Activated CD8-positive, alpha-beta memory T cell treated with anti-CD3 and anti-CD28 coated beads for 4 hours (primary cell): ENCODE results near the gene SLC4A1.

Source experiments
- DNase-seq, 2 donors: peaks; one replicate each; pipeline ENCODE4 v3.0.0-alpha.2; 2020; ENCODE audit warnings: low read depth in 2 of 2

Gene SLC4A1

GRCh38 chr17:44267818-44268490, at the start of gene SLC4A1:
Gene SLC4A1, minus strand, starts transcription at chr17:44268135. Its CDS starts 5,269 bp downstream, at chr17:44262866.
- no peak for DNase-seq

DNA sequence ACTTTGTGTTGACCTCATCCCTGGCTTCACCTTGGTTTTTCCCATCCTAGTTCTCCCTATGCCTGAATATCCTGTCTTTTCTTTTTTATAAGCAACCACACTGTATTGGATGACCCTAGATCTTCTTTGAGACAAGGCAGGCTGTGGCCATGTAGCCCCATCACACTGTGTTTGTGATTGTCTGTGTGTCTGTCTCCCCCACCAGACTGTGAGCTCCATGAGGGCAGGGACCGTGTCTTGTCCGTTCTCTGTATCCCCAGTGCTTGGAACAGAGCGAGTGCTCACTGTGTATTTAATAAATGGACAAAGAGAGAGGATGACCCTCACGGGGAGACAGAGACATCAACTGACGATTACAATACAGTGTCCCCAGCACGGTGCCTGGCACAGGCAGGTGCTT, 49.6 kb upstream of the SLC4A1 start:
- no peak for DNase-seq

DNA sequence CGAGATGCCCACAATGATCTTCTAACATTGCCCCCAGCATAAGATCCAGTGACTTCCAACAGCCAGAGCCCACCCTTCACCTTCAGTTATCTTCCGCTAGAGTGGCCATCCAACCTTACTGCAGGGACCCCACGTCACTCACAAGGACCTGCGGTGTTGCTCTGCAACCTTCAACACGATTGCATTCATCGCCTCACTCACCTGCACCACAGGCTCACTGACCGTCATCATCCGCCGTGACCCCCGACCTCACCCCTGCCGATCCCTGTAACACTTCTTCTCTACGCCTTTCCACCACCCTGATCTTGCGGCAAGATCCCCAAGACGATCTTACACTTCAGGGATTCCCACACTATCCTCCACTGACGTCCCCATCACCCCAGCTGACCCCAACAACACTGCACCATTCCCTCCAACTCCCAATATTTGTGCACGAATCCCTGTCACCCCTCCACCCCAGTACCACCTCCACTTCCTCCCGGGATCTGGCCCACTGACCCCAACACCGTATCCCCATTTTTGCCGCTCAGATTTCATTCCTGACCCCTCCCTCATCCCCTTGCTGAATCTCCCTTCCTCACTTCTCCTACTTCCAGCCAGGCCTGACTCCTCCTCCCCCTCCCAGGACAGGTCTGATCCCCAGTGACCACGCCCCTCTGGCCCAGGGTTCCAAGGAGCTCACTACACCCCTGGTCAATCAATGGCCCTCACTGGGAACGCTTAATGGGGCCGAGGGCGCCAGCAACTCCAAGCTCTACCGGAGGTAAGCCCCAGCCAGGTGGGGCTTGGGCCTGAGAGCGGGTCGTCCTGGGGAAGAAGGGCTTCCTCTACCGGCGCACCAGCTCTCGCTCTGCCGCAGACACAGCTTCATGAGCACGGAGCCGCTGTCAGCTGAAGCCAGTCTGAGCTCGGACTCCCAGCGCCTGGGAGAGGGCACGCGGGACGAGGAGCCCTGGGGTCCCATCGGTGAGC, 48.1 kb upstream of the SLC4A1 start:
- DNase-seq = no peak

GRCh38 chr17:44314869-44315661, 47.1 kb upstream of the SLC4A1 start:
- no peak for DNase-seq

- DNase-seq = no peak
Observed at GRCh38 chr17:44314524-44314868, 46.6 kb upstream of the SLC4A1 start.

GRCh38 chr17:44314031-44314430, 46.1 kb upstream of the SLC4A1 start:
- no peak for DNase-seq

DNA sequence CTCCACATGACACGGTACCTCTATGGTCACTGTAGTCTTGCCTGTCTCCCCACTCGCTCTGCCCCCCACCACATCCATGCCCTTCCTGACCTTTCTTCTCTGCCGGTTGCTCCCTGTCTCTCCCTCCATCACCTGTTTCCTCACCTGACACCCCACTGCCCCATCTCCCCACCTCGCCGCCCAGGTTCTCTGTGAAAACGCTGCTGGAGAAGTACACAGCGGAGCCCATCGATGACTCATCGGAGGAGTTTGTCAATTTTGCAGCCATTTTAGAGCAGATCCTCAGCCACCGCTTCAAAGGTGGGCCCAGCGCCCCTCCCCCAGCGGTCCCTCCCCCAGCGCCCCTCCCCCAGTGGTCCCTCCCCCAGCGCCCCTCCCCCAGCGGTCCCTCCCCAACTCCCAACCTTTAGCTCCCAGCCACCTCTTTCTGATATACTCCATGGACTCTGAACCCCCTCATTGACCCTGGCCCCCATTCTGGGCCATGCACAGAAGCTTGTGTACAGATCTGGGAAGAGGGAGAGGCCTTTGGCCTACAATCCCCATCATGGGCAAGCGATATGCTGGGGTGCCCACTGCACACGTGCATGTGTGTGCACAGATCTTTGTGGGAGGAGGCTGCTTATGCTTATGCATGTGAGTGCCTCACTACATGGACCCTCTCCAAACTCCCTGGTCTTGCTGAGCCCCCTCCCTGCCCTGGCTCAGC, 44.6 kb upstream of the SLC4A1 start:
- no peak for DNase-seq

DNA sequence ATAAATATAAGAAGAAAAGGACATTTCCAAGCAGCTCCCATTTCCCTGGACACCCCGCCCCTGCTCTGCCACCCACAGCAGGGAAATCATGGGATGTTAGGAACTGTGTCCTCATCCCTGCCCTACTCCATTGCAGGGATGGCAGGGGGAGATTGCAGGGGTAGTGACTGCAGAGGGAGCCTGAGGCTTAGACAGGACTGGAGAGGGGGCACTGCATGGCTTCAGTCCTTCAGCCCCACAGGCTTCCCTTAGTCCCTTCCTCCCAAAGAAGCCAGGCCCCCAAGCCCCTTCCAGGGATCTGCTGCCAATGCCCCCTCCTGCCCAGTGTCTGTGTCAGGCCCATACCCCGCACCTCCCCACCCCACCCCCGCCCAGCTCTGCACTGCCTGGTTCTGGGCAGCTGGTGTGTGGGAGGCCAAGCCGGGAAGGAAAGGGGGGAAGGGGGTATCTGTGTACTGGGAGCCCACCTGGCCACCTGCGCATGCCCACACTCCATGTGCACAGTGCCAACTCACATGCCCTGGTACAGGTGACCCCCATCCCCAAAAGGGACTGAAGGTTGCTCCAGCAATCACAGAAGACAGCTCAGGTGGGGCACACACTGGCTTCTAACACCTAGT, 43.7 kb upstream of the SLC4A1 start:
- no peak for DNase-seq

DNA sequence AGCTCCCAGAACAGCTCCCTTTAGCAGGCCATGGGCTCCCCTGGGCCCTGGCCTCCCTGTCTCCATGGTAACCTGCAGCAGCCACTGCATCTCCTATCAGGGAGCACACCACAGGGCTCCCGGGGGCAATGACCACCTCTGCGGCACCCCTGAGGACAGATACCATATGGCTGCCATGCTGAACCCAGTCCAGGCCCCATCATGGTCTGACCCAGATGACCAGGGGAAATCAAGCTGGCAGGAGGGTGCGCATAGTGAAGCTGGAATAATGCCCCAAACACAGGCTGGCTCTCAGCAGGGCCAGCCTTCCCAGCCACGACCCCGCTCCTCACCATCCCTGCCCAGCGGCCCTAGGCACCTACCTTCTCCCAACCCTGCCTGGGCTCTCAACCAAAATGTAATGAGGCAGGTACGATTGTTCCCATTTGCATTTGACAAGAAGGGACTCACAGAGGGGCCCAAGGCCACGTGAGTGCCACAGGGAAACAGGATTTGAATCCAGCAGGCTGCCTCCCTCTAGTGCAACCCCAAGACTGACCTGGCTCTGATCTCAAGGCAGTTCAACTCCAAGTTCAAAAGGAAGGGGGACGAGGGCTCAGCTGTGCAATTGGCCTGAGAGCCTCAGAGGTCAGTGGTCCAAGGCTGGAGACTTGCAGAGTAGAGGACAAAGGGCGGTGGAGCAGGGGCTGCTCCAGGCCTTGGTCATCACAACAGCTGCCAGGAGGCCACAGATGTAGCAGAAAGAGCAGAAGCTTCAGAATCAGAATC, 42.9 kb upstream of the SLC4A1 start:
- no peak for DNase-seq

DNA sequence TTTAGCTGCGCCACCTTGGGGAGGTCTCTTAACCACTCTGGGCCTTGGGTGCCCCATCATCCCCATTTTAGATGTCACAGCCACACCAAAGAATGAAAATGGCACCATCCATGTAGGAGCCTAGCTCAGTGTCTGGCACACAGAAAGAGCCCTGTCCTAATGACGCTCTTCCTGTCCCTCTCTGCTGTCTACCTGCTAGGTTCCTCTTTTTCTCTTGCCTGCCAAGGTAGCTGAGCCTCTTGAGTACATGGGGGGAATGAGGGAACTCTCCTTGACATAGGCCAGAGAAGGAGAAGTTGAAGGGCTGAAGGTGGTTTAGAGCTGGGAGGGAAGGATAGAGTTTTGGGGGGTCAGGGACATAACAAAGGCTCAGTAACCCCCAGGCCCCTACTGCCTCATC, 42.3 kb upstream of the SLC4A1 start:
- DNase-seq = no peak

DNA sequence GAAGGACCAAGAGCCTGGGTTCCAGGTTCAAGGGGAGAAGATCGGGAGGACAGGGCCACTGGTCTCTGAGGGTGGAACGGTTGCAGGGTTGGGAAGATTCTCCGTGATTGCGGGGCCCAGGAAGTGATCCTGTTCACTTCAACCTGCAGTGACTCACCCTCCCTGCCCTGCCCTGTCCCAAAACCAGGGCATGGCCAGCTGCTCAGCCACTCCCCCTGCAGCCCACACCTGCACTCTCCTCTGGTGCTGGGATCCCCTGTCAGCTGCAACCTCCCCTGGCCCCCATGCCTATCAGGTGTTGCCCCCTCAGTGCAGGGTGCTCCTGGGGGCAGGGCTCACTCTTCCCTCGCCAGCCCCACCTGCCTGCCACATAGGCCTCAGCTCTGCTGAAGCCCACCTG, 41.5 kb upstream of the SLC4A1 start:
- DNase-seq = no peak

- DNase-seq = no peak
Observed at GRCh38 chr17:44308865-44309264, 40.9 kb upstream of the SLC4A1 start.

DNA sequence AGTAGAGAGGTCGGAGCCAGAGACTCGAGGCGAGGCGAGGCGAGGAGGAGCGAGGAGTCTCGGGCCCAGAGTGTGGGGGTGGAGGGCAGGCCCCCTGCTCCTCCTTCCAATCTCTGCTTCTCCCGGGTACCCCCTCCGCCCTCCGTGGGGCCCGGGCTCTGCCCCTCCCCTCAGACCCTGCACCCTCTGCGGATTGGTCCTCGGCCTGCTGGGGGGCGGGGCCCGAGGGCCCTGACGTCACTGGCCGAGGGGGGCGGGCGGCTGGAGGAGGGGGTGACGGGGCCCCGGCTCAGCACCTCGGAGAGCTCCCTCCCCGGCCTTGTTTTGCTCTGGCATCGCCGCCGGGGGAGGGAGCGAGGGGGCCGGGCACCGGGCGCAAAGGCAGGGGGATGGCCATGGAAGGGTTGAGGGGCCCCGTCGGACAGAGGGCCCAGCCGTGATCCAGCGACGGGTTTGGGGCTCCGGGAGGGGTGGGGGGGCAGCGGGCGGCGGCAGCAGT, 40.4 kb upstream of the SLC4A1 start, which contains the start of gene RUNDC3A:
RUNDC3A (plus strand) TSS at position 282 of the 499 bp plus-strand sequence. CDS start 232 bp downstream, outside the sequence.
- DNase-seq = peak; percentile 70 to 71

GRCh38 chr17:44307387-44308186, 39.7 kb upstream of the SLC4A1 start:
- DNase-seq = no peak

DNA sequence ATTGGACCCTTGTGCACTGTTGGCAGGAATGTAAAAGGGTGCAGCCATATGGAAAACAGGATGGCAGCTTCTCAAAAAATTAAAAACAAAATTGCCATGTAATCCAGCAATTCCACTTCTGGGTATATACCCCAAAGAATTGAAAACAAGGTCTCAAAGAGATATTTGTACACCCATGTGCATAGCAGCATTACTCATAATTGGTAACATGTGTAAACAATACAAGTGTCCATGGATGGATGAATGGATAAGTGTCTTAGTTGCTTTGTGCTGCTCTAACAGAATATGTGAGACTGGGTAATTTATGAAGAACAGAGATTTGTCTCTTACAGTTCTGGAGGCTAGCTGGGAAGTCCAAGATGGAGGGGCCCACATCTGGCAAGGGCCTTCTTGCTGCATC, 36.7 kb upstream of the SLC4A1 start:
- no peak for DNase-seq

DNA sequence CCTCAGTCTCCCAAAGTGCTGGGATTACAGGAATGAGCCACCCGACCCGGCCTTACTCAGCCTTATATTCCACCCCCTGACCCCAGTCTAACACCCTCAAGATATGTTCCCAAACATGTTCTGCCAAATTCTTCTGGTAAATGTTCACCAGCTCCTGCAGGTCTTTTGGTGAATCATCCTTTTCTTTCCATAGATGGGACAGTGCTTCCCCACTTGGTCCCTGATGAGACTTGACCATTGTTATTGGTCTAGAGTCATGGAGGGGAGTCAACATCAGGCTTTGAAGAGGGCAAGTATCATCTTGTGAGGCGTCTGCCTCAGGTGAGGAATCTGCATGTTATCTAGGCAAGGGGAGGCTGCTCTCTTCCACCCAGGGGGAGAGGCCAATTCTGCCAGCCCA, 30.0 kb upstream of the SLC4A1 start:
- no peak for DNase-seq

DNA sequence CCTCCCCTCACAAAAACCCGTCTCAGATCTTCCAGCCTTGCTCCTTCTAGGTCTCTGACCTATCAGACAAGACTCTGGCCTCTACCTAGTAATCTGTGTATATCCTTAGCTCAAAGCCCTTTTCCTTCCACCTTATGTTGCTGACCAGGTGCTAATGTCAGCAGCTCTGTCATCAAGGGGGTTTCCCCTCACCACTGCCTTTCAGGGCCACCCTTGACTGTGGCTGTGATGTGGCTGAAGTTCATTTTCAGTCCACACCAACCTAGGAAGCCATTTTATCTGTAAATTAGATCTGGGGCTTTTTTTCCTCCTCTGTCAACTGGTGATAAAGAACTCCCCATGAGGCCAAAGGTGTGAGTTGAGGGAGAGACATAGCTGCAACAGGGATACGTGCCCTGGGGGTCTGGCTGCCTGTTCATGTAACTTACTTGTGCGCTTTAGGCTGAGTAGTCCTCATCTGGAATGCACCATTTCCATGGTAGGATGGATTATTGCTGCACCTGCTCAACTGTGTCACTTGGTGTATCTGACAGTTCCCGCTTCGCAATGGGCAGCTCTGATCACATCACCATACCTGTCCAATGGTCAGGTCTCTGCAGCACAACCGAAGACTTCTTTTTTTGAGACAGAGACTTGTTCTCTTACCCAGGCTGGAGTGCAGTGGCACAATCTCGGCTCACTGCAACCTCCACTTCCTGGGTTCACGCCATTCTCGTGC, 25.7 kb upstream of the SLC4A1 start:
- no peak for DNase-seq

- DNase-seq = no peak
Observed at GRCh38 chr17:44287651-44288050, 19.7 kb upstream of the SLC4A1 start.

GRCh38 chr17:44284024-44284400, 16.1 kb upstream of the SLC4A1 start:
- no peak for DNase-seq
